ENCODE results near the gene DNAJC25.
"Not testable (repeated sequence)": the region's sequence is repeated elsewhere in the genome, so short reads cannot be mapped to it uniquely, and the experiment has no call there.

Gene DNAJC25

DNA sequence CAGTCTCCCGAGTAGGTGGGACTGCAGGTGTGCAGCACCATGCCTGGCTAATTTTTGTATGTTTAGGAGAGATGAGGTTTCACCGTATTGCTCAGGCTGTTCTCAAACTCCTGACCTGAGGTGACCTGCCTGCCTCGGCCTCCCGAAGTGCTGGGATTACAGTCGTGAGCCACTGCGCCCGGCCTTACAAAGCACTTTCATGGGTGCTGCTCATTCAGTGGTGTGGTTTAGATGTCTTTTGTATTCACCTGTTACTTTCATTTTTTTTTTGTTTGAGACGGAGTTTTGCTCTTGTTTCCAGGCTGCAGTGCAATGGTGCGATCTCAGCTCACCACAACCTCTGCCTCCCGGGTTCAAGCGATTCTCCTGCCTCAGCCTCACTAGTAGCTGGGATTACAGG lies 37.5 kb downstream of the DNAJC25 start:
- DNase-seq: not testable (repeated sequence)

DNA sequence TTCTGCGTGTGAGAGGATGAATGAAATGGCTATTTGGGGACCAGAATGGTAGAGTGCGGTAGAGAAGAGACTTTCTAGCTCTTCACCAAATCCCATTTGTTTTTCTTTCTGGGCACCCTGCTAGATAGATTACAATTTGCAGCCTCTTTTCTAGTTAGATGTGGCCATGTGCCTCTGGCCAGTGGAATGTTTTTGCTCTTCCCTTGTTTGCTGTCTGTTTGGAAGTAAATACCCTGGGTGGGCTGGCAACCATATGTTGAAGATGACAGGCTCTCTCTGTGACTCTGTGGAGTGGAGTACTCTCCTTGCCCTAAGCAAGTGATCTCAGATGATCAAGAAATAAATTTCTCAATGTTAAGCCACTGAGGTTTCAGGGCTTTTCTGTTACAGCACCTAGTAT lies 43.2 kb downstream of the DNAJC25 start:
- DNase-seq: no peak

DNA sequence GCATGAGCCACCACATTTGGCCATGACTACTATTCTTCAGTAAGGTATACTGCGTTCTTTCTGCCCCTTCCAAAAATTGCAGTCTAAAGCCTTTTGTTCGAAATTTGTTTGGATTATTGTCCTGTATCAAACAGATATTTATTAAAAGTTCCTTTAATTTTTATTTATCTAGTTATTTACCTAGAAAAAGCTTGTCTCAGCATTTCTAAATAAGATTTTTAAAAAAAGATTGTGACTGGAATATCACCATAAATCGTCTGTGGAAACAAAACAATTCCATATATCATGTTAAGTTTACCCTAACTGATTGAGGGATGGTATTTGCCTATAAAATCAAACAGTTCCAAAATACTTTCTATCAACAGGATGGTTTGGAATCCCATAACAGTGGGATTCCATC lies 45.0 kb downstream of the DNAJC25 start:
- DNase-seq: no peak

DNA sequence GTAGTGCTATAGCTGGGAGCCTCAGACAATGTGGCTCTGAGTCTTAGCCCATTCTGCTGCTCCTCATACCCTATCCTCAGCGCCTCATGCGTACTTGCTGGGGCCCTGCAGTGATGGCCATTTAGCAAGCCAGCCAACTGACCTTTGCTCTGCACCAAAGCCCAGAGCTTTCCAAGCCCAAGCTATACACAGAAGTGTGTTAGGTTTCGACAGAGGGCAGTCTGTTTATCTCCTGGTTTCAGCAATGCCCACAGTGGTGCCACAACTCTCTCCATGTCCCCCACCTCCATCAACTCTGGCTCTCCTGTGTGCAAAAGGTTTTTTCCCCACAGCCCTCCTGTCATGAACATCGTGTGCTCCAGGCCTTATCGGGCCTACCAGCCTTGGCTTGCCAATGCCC lies 47.2 kb downstream of the DNAJC25 start:
- DNase-seq: no peak

GRCh38 chr9:111679199-111679598 lies 48.1 kb downstream of the DNAJC25 start:
- no peak for DNase-seq

- DNase-seq: no peak
Measured at GRCh38 chr9:111683392-111683791, 52.3 kb downstream of the DNAJC25 start.

- DNase-seq: peak; percentile 56
Measured at GRCh38 chr9:111691672-111692329, 60.7 kb downstream of the DNAJC25 start.

GRCh38 chr9:111696796-111697195 lies 65.7 kb downstream of the DNAJC25 start:
- DNase-seq: no peak

GRCh38 chr9:111700776-111701175 lies 69.6 kb downstream of the DNAJC25 start:
- no peak for DNase-seq
